ENCODE measurements around the gene ADAM33.

- TF ChIP-seq, protein P1, sequence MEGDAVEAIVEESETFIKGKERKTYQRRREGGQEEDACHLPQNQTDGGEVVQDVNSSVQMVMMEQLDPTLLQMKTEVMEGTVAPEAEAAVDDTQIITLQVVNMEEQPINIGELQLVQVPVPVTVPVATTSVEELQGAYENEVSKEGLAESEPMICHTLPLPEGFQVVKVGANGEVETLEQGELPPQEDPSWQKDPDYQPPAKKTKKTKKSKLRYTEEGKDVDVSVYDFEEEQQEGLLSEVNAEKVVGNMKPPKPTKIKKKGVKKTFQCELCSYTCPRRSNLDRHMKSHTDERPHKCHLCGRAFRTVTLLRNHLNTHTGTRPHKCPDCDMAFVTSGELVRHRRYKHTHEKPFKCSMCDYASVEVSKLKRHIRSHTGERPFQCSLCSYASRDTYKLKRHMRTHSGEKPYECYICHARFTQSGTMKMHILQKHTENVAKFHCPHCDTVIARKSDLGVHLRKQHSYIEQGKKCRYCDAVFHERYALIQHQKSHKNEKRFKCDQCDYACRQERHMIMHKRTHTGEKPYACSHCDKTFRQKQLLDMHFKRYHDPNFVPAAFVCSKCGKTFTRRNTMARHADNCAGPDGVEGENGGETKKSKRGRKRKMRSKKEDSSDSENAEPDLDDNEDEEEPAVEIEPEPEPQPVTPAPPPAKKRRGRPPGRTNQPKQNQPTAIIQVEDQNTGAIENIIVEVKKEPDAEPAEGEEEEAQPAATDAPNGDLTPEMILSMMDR (IDR thresholded peaks at IDR 0.05; ENCODE audit: poor library complexity, severe bottlenecking): no peak
- TF ChIP-seq EZH2 (IDR thresholded peaks at IDR 0.05; ENCODE audit: borderline replicate concordance, insufficient read depth, low read length, poor library complexity, severe bottlenecking) (no peak), EP300 (conservative IDR thresholded peaks at IDR 0.05; ENCODE audit: poor library complexity, severe bottlenecking) (no peak), RAD21 (conservative IDR thresholded peaks at IDR 0.05) (no peak), TAF1 (IDR thresholded peaks at IDR 0.05; ENCODE audit: low read depth) (no peak), SMC3 (conservative IDR thresholded peaks at IDR 0.05; ENCODE audit: poor library complexity) (no peak)
- TF ChIP-seq, protein P2, sequence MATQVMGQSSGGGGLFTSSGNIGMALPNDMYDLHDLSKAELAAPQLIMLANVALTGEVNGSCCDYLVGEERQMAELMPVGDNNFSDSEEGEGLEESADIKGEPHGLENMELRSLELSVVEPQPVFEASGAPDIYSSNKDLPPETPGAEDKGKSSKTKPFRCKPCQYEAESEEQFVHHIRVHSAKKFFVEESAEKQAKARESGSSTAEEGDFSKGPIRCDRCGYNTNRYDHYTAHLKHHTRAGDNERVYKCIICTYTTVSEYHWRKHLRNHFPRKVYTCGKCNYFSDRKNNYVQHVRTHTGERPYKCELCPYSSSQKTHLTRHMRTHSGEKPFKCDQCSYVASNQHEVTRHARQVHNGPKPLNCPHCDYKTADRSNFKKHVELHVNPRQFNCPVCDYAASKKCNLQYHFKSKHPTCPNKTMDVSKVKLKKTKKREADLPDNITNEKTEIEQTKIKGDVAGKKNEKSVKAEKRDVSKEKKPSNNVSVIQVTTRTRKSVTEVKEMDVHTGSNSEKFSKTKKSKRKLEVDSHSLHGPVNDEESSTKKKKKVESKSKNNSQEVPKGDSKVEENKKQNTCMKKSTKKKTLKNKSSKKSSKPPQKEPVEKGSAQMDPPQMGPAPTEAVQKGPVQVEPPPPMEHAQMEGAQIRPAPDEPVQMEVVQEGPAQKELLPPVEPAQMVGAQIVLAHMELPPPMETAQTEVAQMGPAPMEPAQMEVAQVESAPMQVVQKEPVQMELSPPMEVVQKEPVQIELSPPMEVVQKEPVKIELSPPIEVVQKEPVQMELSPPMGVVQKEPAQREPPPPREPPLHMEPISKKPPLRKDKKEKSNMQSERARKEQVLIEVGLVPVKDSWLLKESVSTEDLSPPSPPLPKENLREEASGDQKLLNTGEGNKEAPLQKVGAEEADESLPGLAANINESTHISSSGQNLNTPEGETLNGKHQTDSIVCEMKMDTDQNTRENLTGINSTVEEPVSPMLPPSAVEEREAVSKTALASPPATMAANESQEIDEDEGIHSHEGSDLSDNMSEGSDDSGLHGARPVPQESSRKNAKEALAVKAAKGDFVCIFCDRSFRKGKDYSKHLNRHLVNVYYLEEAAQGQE (IDR thresholded peaks at IDR 0.05; ENCODE audit: borderline replicate concordance): no peak
Observed at GRCh38 chr20:3706774-3707507, 25.1 kb upstream of the ADAM33 start.
